A673 (cell line): Measurements from ENCODE around the gene MIER1. TPM values are rescaled to one million over a fixed set of nuclear protein-coding genes. Genes with fewer than 3 reads are reported as not detected.

ENCODE experiments used
- BruUV-seq: library from RNA; stranded (reverse); fragments of 400-500 nt; replicated peaks from 2 replicates; lab custom pipeline; 2021; lab: Mats Ljungman, UMichigan
- CTCF ChIA-PET: fragments of 300-600 bp; sonication (Branson Sonifier 250); formaldehyde crosslinking; loops from one replicate; lab custom pipeline; 2022; ENCODE audit warnings: antibody characterized with exemption; lab: Charles Lee
- POLR2A ChIA-PET: fragments of 300-600 bp; sonication (Branson Sonifier 250); formaldehyde crosslinking; loops from one replicate; lab custom pipeline; 2022; ENCODE audit warnings: antibody characterized with exemption; ENCODE audit not compliant: low non-redundant PET; lab: Charles Lee
- DNase-seq: peaks from one replicate; pipeline ENCODE4 v3.0.0-alpha.2; 2015; ENCODE audit warnings: low spot score
- H3K27ac ChIP-seq: fragments of 200-600 bp; sonication (generic); 2 replicates; pipeline ENCODE4 v1.5.1; 2016; ENCODE audit warnings: mixed run types, low read depth, mild to moderate bottlenecking, mixed read lengths, antibody characterized with exemption, low read length; ENCODE audit not compliant: poor library complexity, severe bottlenecking
- H3K27me3 ChIP-seq: fragments of 200-600 bp; sonication (generic); replicated peaks from 2 replicates; pipeline ENCODE4 v1.6.1; 2017; ENCODE audit warnings: mixed run types, low read depth, mild to moderate bottlenecking, mixed read lengths, antibody characterized with exemption, low read length; ENCODE audit not compliant: insufficient read depth, poor library complexity
- H3K36me3 ChIP-seq: fragments of 200-600 bp; sonication (generic); 2 replicates; pipeline ENCODE4 v1.6.1; 2016; ENCODE audit warnings: mixed run types, mild to moderate bottlenecking, mixed read lengths, antibody characterized with exemption, low read length; ENCODE audit not compliant: insufficient read depth, poor library complexity, severe bottlenecking
- H3K4me1 ChIP-seq: fragments of 200-600 bp; sonication (generic); 2 replicates; pipeline ENCODE4 v1.6.1; 2017; ENCODE audit warnings: mixed run types, mild to moderate bottlenecking, mixed read lengths, antibody characterized with exemption, low read length; ENCODE audit not compliant: insufficient read depth, poor library complexity, severe bottlenecking
- H3K4me3 ChIP-seq: fragments of 200-600 bp; sonication (generic); 2 replicates; pipeline ENCODE4 v1.5.1; 2016; ENCODE audit warnings: low read depth, mixed run types, mild to moderate bottlenecking, mixed read lengths, low read length; ENCODE audit not compliant: poor library complexity, severe bottlenecking
- H3K9me3 ChIP-seq: fragments of 200-600 bp; sonication (generic); 2 replicates; pipeline ENCODE4 v1.6.1; 2016; ENCODE audit warnings: mixed run types, low read depth, mild to moderate bottlenecking, mixed read lengths, antibody characterized with exemption, low read length; ENCODE audit not compliant: poor library complexity, severe bottlenecking
- EZH2 ChIP-seq: fragments of 200-600 bp; sonication (generic); IDR thresholded peaks from 2 replicates; pipeline ENCODE4 v1.6.1; 2017; ENCODE audit warnings: borderline replicate concordance, low read depth, mild to moderate bottlenecking, mixed read lengths, antibody characterized with exemption, low read length; ENCODE audit not compliant: poor library complexity, severe bottlenecking
- intact Hi-C: fragments of 100-400 bp; cut with micrococcal nuclease; formaldehyde crosslinking; loops from one replicate; pipeline ENCODE4 v1.10.0; 2022; ENCODE audit not compliant: unreplicated experiment
- total RNA-seq: library from RNA; stranded (reverse); gene quantifications from 2 replicates; pipeline ENCODE4 v1.2.3, GENCODE V29; 2021
- TF ChIP-seq, protein P1 (sequence below): fragments of 300-800, 200-600 bp; sonication (generic); conservative IDR thresholded peaks from 2 replicates; pipeline ENCODE4 v1.5.1; 2017; ENCODE audit warnings: low read depth, mild to moderate bottlenecking, antibody characterized with exemption, low read length, moderate library complexity, mixed read lengths

Gene MIER1
- total RNA-seq, 1 experiment from 2014 or later = 30.3 TPM

DNA sequence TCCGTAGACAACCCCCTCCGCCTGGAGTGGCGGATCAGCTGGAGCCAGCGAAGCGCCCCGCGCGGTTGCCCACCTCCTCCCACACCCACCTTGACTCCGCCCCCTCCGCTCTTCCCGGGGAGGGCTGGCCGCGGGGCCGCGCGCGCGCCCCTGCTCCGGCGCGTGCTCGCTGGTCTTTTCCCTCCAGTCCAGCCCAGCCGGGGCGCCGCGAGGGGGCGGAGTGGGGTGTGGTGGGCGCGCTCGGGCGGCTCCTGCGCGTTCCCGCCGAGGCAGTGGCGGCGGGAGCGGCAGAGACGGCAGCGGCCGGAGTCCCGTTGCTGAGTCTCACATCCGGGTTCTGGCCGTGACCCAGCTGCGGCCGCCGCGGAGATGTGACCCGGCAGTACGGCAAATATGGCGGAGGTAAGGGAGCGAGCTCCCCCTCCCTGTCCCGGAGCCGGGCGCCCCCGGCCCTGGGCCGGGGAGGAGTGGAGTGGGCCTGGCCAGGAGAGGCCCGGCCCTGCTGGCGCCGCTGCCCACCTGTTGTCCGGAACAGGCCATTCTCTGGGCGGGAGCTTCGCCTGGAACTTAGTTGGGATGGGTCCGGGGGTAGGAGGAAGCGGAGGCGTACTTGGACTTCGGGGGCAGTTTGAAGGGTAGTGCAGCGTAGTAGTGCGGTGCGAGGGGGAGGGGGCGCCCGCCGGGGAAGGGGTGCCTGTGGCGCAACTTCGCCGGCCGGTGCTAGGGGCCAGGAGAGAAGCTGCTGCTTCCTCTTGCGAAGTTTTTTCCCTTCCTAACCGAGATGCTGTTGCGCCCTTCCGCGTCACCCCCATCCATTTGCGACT lies 5.4 kb downstream of the MIER1 start:
- intact Hi-C loops = no loop called here
- Histone ChIP-seq H3K36me3 (no peaks in the 10 kb centered on the region), H3K27me3 (no peaks in the 10 kb centered on the region), H3K9me3 (no peaks in the 10 kb centered on the region), H3K4me1 (peaks cover 42% of the 10 kb centered on the region), H3K4me3 (peak overlapping the region; percentile 89), H3K27ac (peak overlapping the region; percentile 84)
- ChIA-PET POLR2A (interaction anchor here (0.6 kb wide), 2 partner anchors 123 to 385 kb away, joined by 3 read pairs; no protein-coding TSS in a partner anchor), CTCF (no interaction called here)
- no TSS peak for BruUV-seq
- TF ChIP-seq EZH2 = no peak
- TF ChIP-seq, protein P1, sequence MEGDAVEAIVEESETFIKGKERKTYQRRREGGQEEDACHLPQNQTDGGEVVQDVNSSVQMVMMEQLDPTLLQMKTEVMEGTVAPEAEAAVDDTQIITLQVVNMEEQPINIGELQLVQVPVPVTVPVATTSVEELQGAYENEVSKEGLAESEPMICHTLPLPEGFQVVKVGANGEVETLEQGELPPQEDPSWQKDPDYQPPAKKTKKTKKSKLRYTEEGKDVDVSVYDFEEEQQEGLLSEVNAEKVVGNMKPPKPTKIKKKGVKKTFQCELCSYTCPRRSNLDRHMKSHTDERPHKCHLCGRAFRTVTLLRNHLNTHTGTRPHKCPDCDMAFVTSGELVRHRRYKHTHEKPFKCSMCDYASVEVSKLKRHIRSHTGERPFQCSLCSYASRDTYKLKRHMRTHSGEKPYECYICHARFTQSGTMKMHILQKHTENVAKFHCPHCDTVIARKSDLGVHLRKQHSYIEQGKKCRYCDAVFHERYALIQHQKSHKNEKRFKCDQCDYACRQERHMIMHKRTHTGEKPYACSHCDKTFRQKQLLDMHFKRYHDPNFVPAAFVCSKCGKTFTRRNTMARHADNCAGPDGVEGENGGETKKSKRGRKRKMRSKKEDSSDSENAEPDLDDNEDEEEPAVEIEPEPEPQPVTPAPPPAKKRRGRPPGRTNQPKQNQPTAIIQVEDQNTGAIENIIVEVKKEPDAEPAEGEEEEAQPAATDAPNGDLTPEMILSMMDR = 0 out of 2 replicates have a peak, but pooled peaks have one; percentile 19
- peak; percentile 97 for DNase-seq

- TF ChIP-seq, protein P1 = no peak
- TF ChIP-seq EZH2 = no peak
- H3K9me3 ChIP-seq = no peaks in the 10 kb centered on the region
- no peaks in the 10 kb centered on the region for H3K36me3 ChIP-seq
- H3K4me3 ChIP-seq = peak overlapping the region; percentile 89
- no peak for DNase-seq
- ChIA-PET POLR2A (interaction anchor here (0.6 kb wide), 1 partner anchor 122 kb away, joined by 3 read pairs; no protein-coding TSS in a partner anchor), CTCF (no interaction called here)
- intact Hi-C loops = no loop called here
- peak overlapping the region; percentile 84 for H3K27ac ChIP-seq
- H3K27me3 ChIP-seq = no peaks in the 10 kb centered on the region
- BruUV-seq = no TSS peak
- H3K4me1 ChIP-seq = peaks cover 42% of the 10 kb centered on the region
Measured at GRCh38 chr1:66930823-66931174, 6.0 kb downstream of the MIER1 start.

DNA sequence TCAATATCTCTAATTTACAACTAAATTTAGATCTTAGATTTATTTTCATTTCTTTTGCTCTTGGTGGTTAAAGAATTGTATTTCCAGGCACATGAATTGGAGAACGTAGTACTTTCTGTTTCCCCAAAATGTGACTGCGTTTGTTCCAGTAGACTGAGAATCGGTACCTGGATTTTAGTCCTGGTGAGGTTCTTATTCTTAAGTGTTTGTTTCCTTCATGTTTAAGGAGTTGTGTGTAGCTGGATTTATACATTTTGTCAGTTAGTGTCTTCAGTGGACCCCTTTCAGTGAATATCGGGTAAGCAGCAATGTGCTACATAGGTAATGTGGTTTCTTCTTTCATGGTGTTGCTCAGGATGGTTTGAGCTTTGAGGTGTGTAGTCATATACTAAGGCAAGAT lies 6.8 kb downstream of the MIER1 start:
- H3K27ac ChIP-seq = peak overlapping the region; percentile 84
- POLR2A ChIA-PET = no interaction called here
- no TSS peak for BruUV-seq
- no peaks in the 10 kb centered on the region for H3K9me3 ChIP-seq
- no peaks in the 10 kb centered on the region for H3K36me3 ChIP-seq
- no peak for TF ChIP-seq EZH2
- TF ChIP-seq, protein P1 = no peak
- no peaks in the 10 kb centered on the region for H3K27me3 ChIP-seq
- DNase-seq = no peak
- CTCF ChIA-PET = no interaction called here
- H3K4me1 ChIP-seq = peaks cover 37% of the 10 kb centered on the region
- intact Hi-C loops = no loop called here
- peak overlapping the region; percentile 89 for H3K4me3 ChIP-seq
